GM18520 (cell line): ENCODE data around the gene NFRKB.

ENCODE experiments used
- ATAC-seq: cut with Tn5 transposase; IDR thresholded peaks from one replicate; pipeline ENCODE4 v1.9.1; 2021; ENCODE audit not compliant: unreplicated experiment

NFRKB gene

DNA sequence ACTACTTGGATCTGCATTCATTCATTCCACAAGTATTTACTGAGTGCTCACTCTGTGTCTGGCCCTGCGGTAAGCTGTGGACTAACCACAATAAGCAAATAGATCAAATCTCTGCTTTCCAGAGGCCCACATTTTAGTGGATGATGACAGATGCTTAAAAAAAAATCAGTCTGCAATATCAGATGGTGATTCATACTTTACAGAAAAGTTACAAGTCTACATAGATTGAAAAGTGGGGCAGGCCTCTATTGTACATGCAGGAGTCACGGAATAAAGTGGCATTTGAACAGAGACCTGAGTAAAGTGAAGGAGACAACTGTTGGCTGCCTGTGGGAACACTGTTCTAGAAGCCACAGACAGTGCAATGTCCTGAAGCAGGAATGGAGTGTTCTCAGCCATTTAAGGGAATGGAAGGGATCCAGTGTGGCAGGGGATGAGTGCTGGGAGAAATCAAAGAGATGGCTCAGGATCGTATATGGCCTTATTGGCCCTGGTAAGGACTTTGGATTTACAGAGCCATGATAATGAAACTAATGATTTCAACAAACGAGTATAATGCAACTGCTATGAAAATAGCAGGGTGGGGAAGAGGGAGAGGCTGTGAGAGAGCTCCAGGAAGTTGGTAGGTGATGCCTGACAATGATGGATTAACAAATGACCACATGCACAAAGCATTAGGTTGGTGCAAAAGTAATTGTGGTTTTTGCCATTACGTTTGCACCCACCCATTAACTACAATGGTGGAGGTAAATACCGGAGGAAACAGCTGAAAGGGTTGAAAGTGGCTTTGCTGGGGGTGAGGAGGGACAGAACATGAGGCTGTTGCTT lies 48.7 kb downstream of the NFRKB start:
- no peak for ATAC-seq
